Body of pancreas (tissue), 4 donors: ENCODE results near the gene CRYBB1. TPM values are rescaled to one million over a fixed set of nuclear protein-coding genes. Genes with fewer than 3 reads are reported as not detected.

ENCODE experiments used
- ATAC-seq: fragments of 150-250 bp; one replicate; pipeline ENCODE4 v1.9.1; 2016
- DNase-seq, 4 donors: peaks; one replicate each; pipeline ENCODE4 v3.0.0-alpha.2; 2019
- H3K27ac ChIP-seq, 4 donors: fragments of 200-600 bp; sonication (generic); 1 replicate in 3 of 4; 2 replicates in 1 of 4; pipeline versions ENCODE4 v1.5.1 to v1.6.1; 2016 to 2019; ENCODE audit warnings: mild to moderate bottlenecking in 1 of 4, mixed read lengths in 1 of 4, moderate library complexity in 1 of 4
- H3K27me3 ChIP-seq, 2 donors: fragments of 200-600 bp; sonication (generic); one replicate each; pipeline ENCODE4 v1.6.0; 2016; ENCODE audit warnings: mild to moderate bottlenecking in 1 of 2
- H3K36me3 ChIP-seq, 2 donors: fragments of 200-600 bp; sonication (generic); replicated peaks in 1 of 2; 2 replicates each; pipeline ENCODE4 v1.5.1; 2016; ENCODE audit warnings: low read depth in 2 of 2; ENCODE audit not compliant: insufficient read depth in 1 of 2
- H3K4me1 ChIP-seq: fragments of 200-600 bp; sonication (generic); one replicate; pipeline ENCODE4 v1.6.0; 2016
- H3K4me3 ChIP-seq, 2 donors: fragments of 200-600 bp; sonication (generic); 1 replicate in 1 of 2; 2 replicates in 1 of 2; pipeline ENCODE4 v1.5.1; 2016 to 2019
- H3K9me3 ChIP-seq, 3 donors: fragments of 200-600 bp; sonication (generic); 1 replicate in 2 of 3; 2 replicates in 1 of 3; pipeline ENCODE4 v1.5.1; 2016
- POLR2A ChIP-seq, 3 donors: fragments of 450-650 bp; IDR thresholded peaks; one replicate each; pipeline ENCODE4 v1.6.1; 2016; ENCODE audit warnings: antibody characterized with exemption in 3 of 3, mild to moderate bottlenecking in 2 of 3
- WGBS, 2 donors: methylation state at CpG; one replicate each; pipeline ENCODE4 v1.1.5; 2017; 5-methylcytosine and 5-hydroxymethylcytosine counted together
- intact Hi-C: fragments of 100-400 bp; cut with DNase I; formaldehyde crosslinking; loops from one replicate; pipeline ENCODE4 v1.15.1; 2023
- total RNA-seq, 2 donors: library from RNA; depleted of rRNA; stranded (reverse); fragments of >200 nt; gene quantifications; one replicate each; pipeline ENCODE4 v1.1.0, GENCODE V29; 2016
- TF ChIP-seq, protein P1 (sequence below), 7 experiments: fragments of 450-650 bp in 4 of 7; fragments of 200-600 bp in 3 of 7; sonication (generic) in 3 of 7; IDR thresholded peaks; one replicate each; pipeline ENCODE4 v1.5.1; 2016 to 2019; ENCODE audit warnings: antibody characterized with exemption in 7 of 7

CRYBB1 gene
- total RNA-seq, 2 donors from 2014 or later = 0.52 TPM; not detected in 1

DNA sequence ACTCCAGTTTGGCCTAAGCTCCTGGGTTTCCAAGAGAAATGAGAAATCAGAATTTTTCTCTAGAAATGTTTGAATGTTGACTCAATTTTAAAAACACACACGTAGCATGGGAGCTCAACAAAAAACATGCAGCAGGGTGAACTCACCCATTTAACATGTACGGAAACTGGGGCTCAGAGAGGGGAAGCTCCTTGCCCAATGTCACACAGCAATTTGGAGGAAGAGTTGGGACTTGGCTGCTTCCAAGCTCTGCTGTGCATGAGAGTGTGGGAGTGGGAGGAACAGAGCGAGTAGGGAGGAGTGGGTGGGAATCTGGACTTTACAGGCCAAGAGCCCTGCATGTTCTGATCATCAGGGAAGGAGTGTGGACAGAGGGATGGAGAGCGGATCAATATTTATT lies 33.8 kb downstream of the CRYBB1 start:
- WGBS, 2 donors = 67 to 88% methylated on average over 4 of the region's 4 CpGs
- H3K9me3 ChIP-seq = no peaks in the 10 kb centered on the region
- H3K4me3 ChIP-seq = no peak overlapping the region
- no peak overlapping the region for H3K27ac ChIP-seq
- peaks cover 17% of the 10 kb centered on the region for H3K4me1 ChIP-seq
- no peaks in the 10 kb centered on the region for H3K27me3 ChIP-seq
- ATAC-seq (no peak), DNase-seq (no peak)
- TF ChIP-seq, protein P1, sequence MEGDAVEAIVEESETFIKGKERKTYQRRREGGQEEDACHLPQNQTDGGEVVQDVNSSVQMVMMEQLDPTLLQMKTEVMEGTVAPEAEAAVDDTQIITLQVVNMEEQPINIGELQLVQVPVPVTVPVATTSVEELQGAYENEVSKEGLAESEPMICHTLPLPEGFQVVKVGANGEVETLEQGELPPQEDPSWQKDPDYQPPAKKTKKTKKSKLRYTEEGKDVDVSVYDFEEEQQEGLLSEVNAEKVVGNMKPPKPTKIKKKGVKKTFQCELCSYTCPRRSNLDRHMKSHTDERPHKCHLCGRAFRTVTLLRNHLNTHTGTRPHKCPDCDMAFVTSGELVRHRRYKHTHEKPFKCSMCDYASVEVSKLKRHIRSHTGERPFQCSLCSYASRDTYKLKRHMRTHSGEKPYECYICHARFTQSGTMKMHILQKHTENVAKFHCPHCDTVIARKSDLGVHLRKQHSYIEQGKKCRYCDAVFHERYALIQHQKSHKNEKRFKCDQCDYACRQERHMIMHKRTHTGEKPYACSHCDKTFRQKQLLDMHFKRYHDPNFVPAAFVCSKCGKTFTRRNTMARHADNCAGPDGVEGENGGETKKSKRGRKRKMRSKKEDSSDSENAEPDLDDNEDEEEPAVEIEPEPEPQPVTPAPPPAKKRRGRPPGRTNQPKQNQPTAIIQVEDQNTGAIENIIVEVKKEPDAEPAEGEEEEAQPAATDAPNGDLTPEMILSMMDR (IDR thresholded peaks at IDR 0.05) = no peak
- TF ChIP-seq POLR2A (IDR thresholded peaks at IDR 0.05) = no peak
- H3K36me3 ChIP-seq = no peaks in the 10 kb centered on the region
- intact Hi-C loops = no loop called here

DNA sequence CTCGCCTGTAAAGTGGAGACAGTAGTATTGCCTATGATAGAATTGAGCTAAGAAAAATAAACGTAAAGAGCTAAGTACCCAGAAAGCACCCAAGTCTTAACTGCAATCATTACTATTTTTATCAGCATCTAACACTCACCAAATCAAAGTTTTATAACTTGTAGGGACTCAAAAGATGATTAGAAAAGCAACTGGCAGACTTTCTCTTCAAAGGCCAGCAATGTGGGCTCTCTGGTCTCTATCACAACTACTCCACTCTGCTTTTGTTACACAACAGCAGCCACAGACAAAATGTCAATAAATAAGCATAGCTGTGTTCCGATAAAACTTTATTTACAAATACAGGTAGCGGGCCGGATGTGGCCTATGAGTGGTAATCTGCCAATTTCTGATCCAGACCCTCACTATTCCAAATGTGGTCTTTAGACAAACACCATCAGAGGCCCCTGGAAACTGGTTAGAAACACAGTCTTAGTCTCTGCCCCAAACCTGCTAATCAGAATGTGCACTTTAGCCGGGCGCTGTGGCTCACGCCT lies 36.1 kb downstream of the CRYBB1 start:
- Histone ChIP-seq H3K27me3 (no peaks in the 10 kb centered on the region), H3K9me3 (no peaks in the 10 kb centered on the region), H3K4me3 (no peak overlapping the region), H3K4me1 (peaks cover 11% of the 10 kb centered on the region), H3K27ac (no peak overlapping the region), H3K36me3 (no peaks in the 10 kb centered on the region)
- no peak for DNase-seq
- TF ChIP-seq, protein P1 (IDR thresholded peaks at IDR 0.05) = no peak
- no peak for TF ChIP-seq POLR2A (IDR thresholded peaks at IDR 0.05)
- intact Hi-C loops = no loop called here
- ATAC-seq = no peak
- WGBS, 2 donors = 91 to 94% methylated on average over 7 to 8 of the region's 8 CpGs

DNA sequence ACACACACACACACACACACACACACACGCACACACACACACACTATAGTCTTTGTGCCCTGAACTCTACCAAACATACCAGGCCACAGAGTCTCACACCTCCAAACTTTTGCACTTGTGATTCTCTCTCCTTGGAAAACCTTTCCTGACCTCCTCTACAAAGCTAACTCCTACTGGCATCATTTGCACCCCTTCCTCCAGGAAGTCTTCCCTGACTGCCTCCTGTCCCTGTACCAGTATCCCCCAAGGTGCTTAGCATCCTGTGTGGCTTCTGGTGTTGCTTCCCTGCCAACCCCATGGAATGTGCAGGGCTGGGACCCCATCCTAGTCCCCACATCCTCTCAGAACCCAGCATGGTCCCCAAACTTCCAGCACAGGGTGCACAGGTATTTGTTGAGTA lies 36.8 kb downstream of the CRYBB1 start:
- no peak for ATAC-seq
- 27 to 36% methylated on average over 1 of the region's 1 CpG for WGBS, 2 donors
- peaks cover 11% of the 10 kb centered on the region for H3K4me1 ChIP-seq
- TF ChIP-seq, protein P1 (IDR thresholded peaks at IDR 0.05) = no peak
- no peak for TF ChIP-seq POLR2A (IDR thresholded peaks at IDR 0.05)
- no peak overlapping the region for H3K27ac ChIP-seq
- no peaks in the 10 kb centered on the region for H3K36me3 ChIP-seq
- intact Hi-C loops = no loop called here
- H3K9me3 ChIP-seq = no peaks in the 10 kb centered on the region
- no peak for DNase-seq
- no peak overlapping the region for H3K4me3 ChIP-seq
- H3K27me3 ChIP-seq = no peaks in the 10 kb centered on the region

DNA sequence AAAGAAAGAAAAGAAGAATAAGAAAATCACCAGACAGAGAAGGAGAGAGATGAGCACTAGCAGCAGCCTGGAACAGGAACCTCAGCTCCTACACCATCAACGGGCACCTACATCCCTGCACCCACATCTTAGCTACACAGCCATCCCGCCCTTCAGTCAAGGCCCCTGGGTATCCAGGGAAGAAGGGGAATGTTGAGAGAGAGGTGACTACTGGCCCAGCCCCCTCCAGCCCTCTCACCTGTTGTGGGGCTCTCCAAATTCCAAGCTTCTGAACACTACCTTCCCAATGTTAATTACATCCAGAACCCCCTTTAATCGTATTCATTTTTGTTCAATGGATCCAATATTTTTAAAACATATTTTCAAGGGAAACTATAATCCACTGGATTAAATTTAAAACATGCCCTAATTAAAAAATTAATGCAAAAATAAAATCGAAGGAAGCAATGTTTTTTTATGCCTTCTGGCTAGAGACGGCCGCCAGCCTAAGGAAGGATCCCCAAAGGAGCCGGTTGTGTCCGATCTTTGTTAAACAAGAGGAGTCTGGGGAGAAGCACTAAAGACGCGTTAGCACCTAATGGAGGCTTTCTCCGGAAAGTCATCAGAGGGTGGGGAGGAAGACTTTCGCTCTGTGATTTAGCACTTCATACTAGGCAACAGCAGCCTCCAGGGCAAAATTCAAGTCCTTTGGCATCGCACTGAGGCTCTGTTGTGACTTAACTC lies 37.4 kb downstream of the CRYBB1 start:
- ATAC-seq (no peak), DNase-seq (no peak)
- Histone ChIP-seq H3K36me3 (no peaks in the 10 kb centered on the region), H3K27me3 (no peaks in the 10 kb centered on the region), H3K9me3 (no peaks in the 10 kb centered on the region), H3K4me3 (no peak overlapping the region), H3K4me1 (peaks cover 8% of the 10 kb centered on the region), H3K27ac (no peak overlapping the region)
- TF ChIP-seq, protein P1 (IDR thresholded peaks at IDR 0.05) = no peak
- TF ChIP-seq POLR2A (IDR thresholded peaks at IDR 0.05) = no peak
- intact Hi-C loops = no loop called here
- WGBS, 2 donors = 79 to 82% methylated on average over 13 of the region's 13 CpGs
